Activated CD8-positive, alpha-beta memory T cell treated with anti-CD3 and anti-CD28 coated beads, Interleukin-2, amount 50 U/mL, for 4 hours (primary cell): ENCODE data around the gene PIK3CB.
"Not testable (repeated sequence)": the region's sequence is repeated elsewhere in the genome, so short reads cannot be mapped to it uniquely, and the experiment has no call there.

Experiments
- DNase-seq: peaks from one replicate; pipeline ENCODE4 v3.0.0-alpha.2; 2020

The PIK3CB gene

GRCh38 chr3:138802223-138802622 lies 32.5 kb downstream of the PIK3CB start:
- DNase-seq: not testable (repeated sequence)

GRCh38 chr3:138801792-138802191 lies 32.9 kb downstream of the PIK3CB start:
- no peak for DNase-seq

GRCh38 chr3:138800248-138800647 lies 34.5 kb downstream of the PIK3CB start:
- DNase-seq: no peak

- DNase-seq: no peak
These were observed 34.9 kb downstream of the PIK3CB start for GRCh38 chr3:138799822-138800221.

- no peak for DNase-seq
These were observed 37.2 kb downstream of the PIK3CB start for GRCh38 chr3:138797508-138798038.

- DNase-seq: no peak
These were observed 38.0 kb downstream of the PIK3CB start for GRCh38 chr3:138796761-138797160.

GRCh38 chr3:138786788-138787271 lies 47.9 kb downstream of the PIK3CB start:
- DNase-seq: no peak

- no peak for DNase-seq
These were observed 48.8 kb downstream of the PIK3CB start for GRCh38 chr3:138785951-138786350.

- not testable (repeated sequence) for DNase-seq
These were observed 49.3 kb downstream of the PIK3CB start for GRCh38 chr3:138785362-138785857.

- DNase-seq: no peak
These were observed 52.0 kb downstream of the PIK3CB start for GRCh38 chr3:138782755-138783154.

- DNase-seq: peak; percentile 26
These were observed 53.7 kb downstream of the PIK3CB start for GRCh38 chr3:138781012-138781470.

- DNase-seq: no peak
These were observed 56.1 kb downstream of the PIK3CB start for GRCh38 chr3:138778643-138779042.

- no peak for DNase-seq
These were observed 57.8 kb downstream of the PIK3CB start for GRCh38 chr3:138776961-138777360.

GRCh38 chr3:138775254-138775595 lies 59.5 kb downstream of the PIK3CB start:
- no peak for DNase-seq

GRCh38 chr3:138774529-138775253 lies 60.0 kb downstream of the PIK3CB start:
- no peak for DNase-seq

GRCh38 chr3:138771585-138771984 lies 63.1 kb downstream of the PIK3CB start:
- no peak for DNase-seq

GRCh38 chr3:138769616-138770015 lies 65.1 kb downstream of the PIK3CB start:
- DNase-seq: no peak

- no peak for DNase-seq
These were observed 65.8 kb downstream of the PIK3CB start for GRCh38 chr3:138768946-138769345.

- no peak for DNase-seq
These were observed 66.6 kb downstream of the PIK3CB start for GRCh38 chr3:138768125-138768524.

- no peak for DNase-seq
These were observed 67.1 kb downstream of the PIK3CB start for GRCh38 chr3:138767498-138768104.

- DNase-seq: no peak
These were observed 73.7 kb downstream of the PIK3CB start for GRCh38 chr3:138761002-138761401.

GRCh38 chr3:138748190-138748589 lies 86.5 kb downstream of the PIK3CB start:
- DNase-seq: no peak

GRCh38 chr3:138747225-138747624 lies 87.5 kb downstream of the PIK3CB start:
- no peak for DNase-seq

GRCh38 chr3:138740072-138740471 lies 94.7 kb downstream of the PIK3CB start:
- DNase-seq: no peak
